GM23338 (cell line): ENCODE data around the gene FCN1. TPM values are rescaled to one million over a fixed set of nuclear protein-coding genes. Genes with fewer than 3 reads are reported as not detected.

ENCODE experiments used
- ATAC-seq: fragments of 200-7000 bp; cut with Tn5 transposase; 3 replicates; pipeline ENCODE4 v1.9.1; 2020
- DNase-seq: peaks from one replicate; pipeline ENCODE4 v3.0.0-alpha.2; 2015; ENCODE audit warnings: low spot score
- H2AFZ ChIP-seq: fragments of 200-600 bp; sonication (generic); 2 replicates; pipeline ENCODE4 v1.8.0; 2016; ENCODE audit warnings: antibody characterized with exemption, mild to moderate bottlenecking, moderate library complexity
- H3F3A ChIP-seq: fragments of 200-600 bp; sonication (generic); replicated peaks from 2 replicates; pipeline ENCODE4 v1.8.0; 2017; ENCODE audit warnings: antibody characterized with exemption, mixed run types, low read depth
- H3K27ac ChIP-seq: fragments of 200-600 bp; sonication (generic); 2 replicates; pipeline ENCODE4 v1.6.1; 2016; ENCODE audit warnings: low read depth
- H3K27me3 ChIP-seq: fragments of 200-600 bp; sonication (generic); 2 replicates; pipeline ENCODE4 v1.8.0; 2016; ENCODE audit warnings: mild to moderate bottlenecking, mixed run types, moderate library complexity; ENCODE audit not compliant: insufficient read depth
- H3K36me3 ChIP-seq: fragments of 200-600 bp; sonication (generic); 2 replicates; pipeline ENCODE4 v1.8.0; 2016; ENCODE audit warnings: mild to moderate bottlenecking; ENCODE audit not compliant: insufficient read depth
- H3K4me1 ChIP-seq: fragments of 200-600 bp; sonication (generic); 2 replicates; pipeline ENCODE4 v1.8.0; 2016; ENCODE audit warnings: mild to moderate bottlenecking, moderate library complexity; ENCODE audit not compliant: insufficient read depth
- H3K4me2 ChIP-seq: fragments of 200-600 bp; sonication (generic); 2 replicates; pipeline ENCODE4 v1.7.1; 2017; ENCODE audit warnings: mixed run types
- H3K4me3 ChIP-seq: fragments of 200-600 bp; sonication (generic); 2 replicates; pipeline ENCODE4 v1.6.1; 2016; ENCODE audit warnings: mixed run types
- H3K79me2 ChIP-seq: fragments of 200-600 bp; sonication (generic); replicated peaks from 2 replicates; pipeline ENCODE4 v1.8.0; 2017; ENCODE audit warnings: mild to moderate bottlenecking; ENCODE audit not compliant: insufficient read depth
- H3K9me2 ChIP-seq: fragments of 200-600 bp; sonication (generic); 2 replicates; pipeline ENCODE4 v1.8.0; 2017; ENCODE audit not compliant: insufficient read depth
- H4K20me1 ChIP-seq: fragments of 200-600 bp; sonication (generic); replicated peaks from 2 replicates; pipeline ENCODE4 v1.8.0; 2017; ENCODE audit warnings: mild to moderate bottlenecking; ENCODE audit not compliant: insufficient read depth
- H3K27ac Mint-ChIP-seq: 2 replicates; pipeline ENCODE4 v1.8.0; 2020; ENCODE audit warnings: inconsistent platforms, mild to moderate bottlenecking, moderate library complexity, mixed read lengths
- H3K27me3 Mint-ChIP-seq: 3 replicates; pipeline ENCODE4 v1.8.0; 2022; ENCODE audit warnings: low read depth, mild to moderate bottlenecking, moderate library complexity, mixed read lengths, inconsistent platforms; ENCODE audit not compliant: insufficient read depth, poor library complexity
- H3K36me3 Mint-ChIP-seq: 3 replicates; pipeline ENCODE4 v1.8.0; 2021; ENCODE audit warnings: low read depth, mild to moderate bottlenecking, inconsistent platforms, moderate library complexity, mixed read lengths
- H3K4me1 Mint-ChIP-seq: 3 replicates; pipeline ENCODE4 v1.8.0; 2020; ENCODE audit warnings: mild to moderate bottlenecking, inconsistent platforms, mixed read lengths
- H3K4me3 Mint-ChIP-seq: 3 replicates; pipeline ENCODE4 v1.8.0; 2021; ENCODE audit warnings: moderate library complexity, mild to moderate bottlenecking, inconsistent platforms, mixed read lengths
- H3K9me3 Mint-ChIP-seq: 3 replicates; pipeline ENCODE4 v1.8.0; 2020; ENCODE audit warnings: moderate library complexity, mild to moderate bottlenecking, inconsistent platforms, mixed read lengths
- CREB1 ChIP-seq: fragments of 250-450 bp; sonication (Bioruptor Pico); IDR thresholded peaks from 2 replicates; pipeline ENCODE4 v1.5.0; 2020; ENCODE audit warnings: low read depth, mild to moderate bottlenecking, moderate library complexity
- CTCF ChIP-seq, 2 experiments: fragments of 200-600 bp in 1 of 2; sonication (generic) in 1 of 2; conservative IDR thresholded peaks; 2 replicates each; pipeline versions ENCODE4 v1.5.1 to v1.6.1; 2016 to 2017; ENCODE audit warnings: antibody characterized with exemption in 2 of 2, low read depth in 2 of 2, mild to moderate bottlenecking in 2 of 2, moderate library complexity in 1 of 2
- ETS1 ChIP-seq: IDR thresholded peaks from 2 replicates; pipeline ENCODE4 v1.6.1; 2016; ENCODE audit warnings: antibody characterized with exemption
- EZH2 ChIP-seq: fragments of 200-600 bp; sonication (generic); IDR thresholded peaks from one replicate; pipeline ENCODE4 v1.8.0; 2017; ENCODE audit warnings: antibody characterized with exemption, mild to moderate bottlenecking, low read depth; ENCODE audit not compliant: unreplicated experiment
- EZH2phosphoT487 ChIP-seq: fragments of 200-600 bp; sonication (generic); IDR thresholded peaks from one replicate; pipeline ENCODE4 v1.8.1; 2018; ENCODE audit warnings: antibody characterized with exemption; ENCODE audit not compliant: unreplicated experiment
- JUNB ChIP-seq: IDR thresholded peaks from one replicate; pipeline ENCODE4 v1.6.1; 2016; ENCODE audit warnings: antibody characterized with exemption; ENCODE audit not compliant: unreplicated experiment
- NANOG ChIP-seq: IDR thresholded peaks from 2 replicates; pipeline ENCODE4 v1.6.1; 2016; ENCODE audit warnings: antibody characterized with exemption, borderline replicate concordance
- POLR2AphosphoS5 ChIP-seq: IDR thresholded peaks from 2 replicates; pipeline ENCODE4 v1.6.1; 2016; ENCODE audit warnings: antibody characterized with exemption, low read depth
- REST ChIP-seq: IDR thresholded peaks from one replicate; pipeline ENCODE4 v1.6.1; 2018; ENCODE audit warnings: antibody characterized with exemption; ENCODE audit not compliant: unreplicated experiment
- STAT1 ChIP-seq: IDR thresholded peaks from one replicate; pipeline ENCODE4 v1.6.1; 2016; ENCODE audit warnings: antibody characterized with exemption; ENCODE audit not compliant: unreplicated experiment
- ZNF114 ChIP-seq: fragments of 250-450 bp; sonication (Bioruptor Pico); IDR thresholded peaks from 2 replicates; pipeline ENCODE4 v1.5.0; 2020; ENCODE audit warnings: mild to moderate bottlenecking, moderate library complexity
- ZNF331 ChIP-seq: fragments of 250-450 bp; sonication (Bioruptor Pico); IDR thresholded peaks from 2 replicates; pipeline ENCODE4 v1.5.0; 2020; ENCODE audit warnings: low read depth, mild to moderate bottlenecking, moderate library complexity
- ZNF462 ChIP-seq: fragments of 250-450 bp; sonication (Bioruptor Pico); IDR thresholded peaks from 2 replicates; pipeline ENCODE4 v1.5.0; 2020; ENCODE audit warnings: mild to moderate bottlenecking, moderate library complexity
- polyA plus RNA-seq: library from polyadenylated mRNA; unstranded; fragments of >200 nt; fragmentation: Nextera tagmentation; extraction: Ambion mirVana; gene quantifications from 2 replicates; pipeline ENCODE4 v1.2.1, GENCODE V29; 2016
- total RNA-seq: library from RNA; depleted of rRNA; stranded (reverse); fragments of >200 nt; shearing (Covaris generic); gene quantifications from 2 replicates; pipeline ENCODE4 v1.2.3, GENCODE V29; 2014

The FCN1 gene
- total and polyA plus RNA-seq, 2 experiments from 2014 or later, result not detected

DNA sequence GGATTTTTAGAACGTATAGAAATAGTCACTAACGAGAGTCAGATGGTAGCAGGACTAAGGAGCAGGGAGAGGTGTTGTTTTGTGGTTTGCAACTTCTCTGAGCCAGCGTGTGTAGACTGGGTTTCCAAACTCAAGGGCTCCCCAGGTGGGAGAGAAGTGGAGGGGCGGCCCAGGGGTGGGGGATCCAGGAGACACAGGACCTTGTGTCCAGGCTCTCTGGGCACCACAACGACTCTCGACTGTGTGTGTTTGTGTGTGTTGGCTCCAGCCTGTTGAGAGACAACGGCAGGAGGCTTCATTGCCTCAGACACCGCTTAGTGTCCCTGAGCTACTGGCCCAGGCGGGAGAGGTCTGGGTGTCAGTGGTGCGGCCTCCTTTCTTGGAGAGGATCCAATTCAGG, 934 bp upstream of the FCN1 start:
- Mint-ChIP-seq H3K27me3 (peaks cover 5% of the 10 kb centered on the region), H3K4me1 (no peaks in the 10 kb centered on the region), H3K9me3 (peaks cover 15% of the 10 kb centered on the region), H3K4me3 (no peak overlapping the region), H3K36me3 (peaks cover 4% of the 10 kb centered on the region; the same call in 2 of the 3 replicates), H3K27ac (no peak overlapping the region)
- no peaks in the 10 kb centered on the region for H3F3A ChIP-seq
- TF ChIP-seq ETS1, result no peak
- no peak for TF ChIP-seq CREB1 (CRISPR knock-in tag)
- TF ChIP-seq EZH2phosphoT487, result no peak
- TF ChIP-seq POLR2AphosphoS5, result no peak
- TF ChIP-seq NANOG, result no peak
- TF ChIP-seq EZH2, result no peak
- no peak for TF ChIP-seq ZNF331 (CRISPR knock-in tag)
- no peak for TF ChIP-seq JUNB
- no peak for TF ChIP-seq REST
- no peak for TF ChIP-seq STAT1
- TF ChIP-seq ZNF114 (CRISPR knock-in tag), result no peak
- no peak for TF ChIP-seq ZNF462 (CRISPR knock-in tag)
- TF ChIP-seq CTCF (conservative IDR thresholded peaks at IDR 0.05; ENCODE audit: low read depth in 2 of 2), result no peak
- H4K20me1 ChIP-seq, result no peaks in the 10 kb centered on the region
- no peak overlapping the region for H3K27ac ChIP-seq
- no peak overlapping the region for H3K4me3 ChIP-seq
- no peaks in the 10 kb centered on the region for H3K36me3 ChIP-seq
- H3K27me3 ChIP-seq, result no peaks in the 10 kb centered on the region
- no peak for ATAC-seq
- DNase-seq, result no peak
- H3K9me2 ChIP-seq, result no peaks in the 10 kb centered on the region
- H3K4me1 ChIP-seq, result no peaks in the 10 kb centered on the region
- H3K79me2 ChIP-seq, result no peaks in the 10 kb centered on the region
- H2AFZ ChIP-seq, result no peak overlapping the region
- no peak overlapping the region for H3K4me2 ChIP-seq
